22Rv1 (cell line): Measurements from ENCODE around the gene CDH16.
"Not testable (repeated sequence)": the region's sequence is repeated elsewhere in the genome, so short reads cannot be mapped to it uniquely, and the experiment has no call there.

Source experiments
- ZFX ChIP-seq: fragments of 450-650 bp; IDR thresholded peaks from 2 replicates; pipeline ENCODE4 v1.6.1; 2017; ENCODE audit warnings: antibody characterized with exemption, borderline replicate concordance
- TF ChIP-seq, protein P1 (sequence below): fragments of 450-650 bp; IDR thresholded peaks from 2 replicates; pipeline ENCODE4 v1.5.1; 2017; ENCODE audit warnings: mild to moderate bottlenecking

GRCh38 chr16:66944971-66945370, 26.3 kb upstream of the CDH16 start:
- TF ChIP-seq, protein P1, sequence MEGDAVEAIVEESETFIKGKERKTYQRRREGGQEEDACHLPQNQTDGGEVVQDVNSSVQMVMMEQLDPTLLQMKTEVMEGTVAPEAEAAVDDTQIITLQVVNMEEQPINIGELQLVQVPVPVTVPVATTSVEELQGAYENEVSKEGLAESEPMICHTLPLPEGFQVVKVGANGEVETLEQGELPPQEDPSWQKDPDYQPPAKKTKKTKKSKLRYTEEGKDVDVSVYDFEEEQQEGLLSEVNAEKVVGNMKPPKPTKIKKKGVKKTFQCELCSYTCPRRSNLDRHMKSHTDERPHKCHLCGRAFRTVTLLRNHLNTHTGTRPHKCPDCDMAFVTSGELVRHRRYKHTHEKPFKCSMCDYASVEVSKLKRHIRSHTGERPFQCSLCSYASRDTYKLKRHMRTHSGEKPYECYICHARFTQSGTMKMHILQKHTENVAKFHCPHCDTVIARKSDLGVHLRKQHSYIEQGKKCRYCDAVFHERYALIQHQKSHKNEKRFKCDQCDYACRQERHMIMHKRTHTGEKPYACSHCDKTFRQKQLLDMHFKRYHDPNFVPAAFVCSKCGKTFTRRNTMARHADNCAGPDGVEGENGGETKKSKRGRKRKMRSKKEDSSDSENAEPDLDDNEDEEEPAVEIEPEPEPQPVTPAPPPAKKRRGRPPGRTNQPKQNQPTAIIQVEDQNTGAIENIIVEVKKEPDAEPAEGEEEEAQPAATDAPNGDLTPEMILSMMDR, result not testable (repeated sequence)
- TF ChIP-seq ZFX, result not testable (repeated sequence)
